NOMO-1 treated with dmso at 0.1 percent for 144 hours (cell line): ENCODE results near the gene USP7.

ENCODE experiments used
- DNase-seq: peaks from one replicate; lab custom pipeline; 2025; ENCODE audit not compliant: unreplicated experiment; lab: John Stamatoyannopoulos, UW

USP7 gene

DNA sequence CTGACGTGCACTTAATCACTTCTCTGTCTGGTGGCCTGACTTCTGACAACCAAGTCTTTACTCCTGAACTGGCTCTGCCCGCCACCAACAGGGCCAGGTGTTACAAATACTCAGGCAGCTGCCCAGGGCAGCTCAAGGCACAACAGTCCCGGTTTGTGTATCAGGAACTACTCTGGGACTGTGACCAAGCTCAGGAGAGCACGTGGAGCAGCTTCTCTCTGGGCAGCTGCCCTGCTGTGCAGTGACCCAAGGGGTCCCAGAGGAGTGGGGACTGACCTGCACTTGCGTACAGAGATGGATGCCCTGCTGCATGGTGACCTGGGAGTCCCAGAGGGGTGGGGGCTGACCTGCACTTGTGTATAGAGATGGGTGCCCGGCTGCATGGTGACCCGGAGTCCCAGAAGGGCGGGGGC is 59.7 kb downstream of the USP7 start:
- DNase-seq: no peak

GRCh38 chr16:8903004-8903403 is 60.7 kb downstream of the USP7 start:
- no peak for DNase-seq

- DNase-seq: no peak
These were observed 62.3 kb downstream of the USP7 start for GRCh38 chr16:8901320-8901861.

DNA sequence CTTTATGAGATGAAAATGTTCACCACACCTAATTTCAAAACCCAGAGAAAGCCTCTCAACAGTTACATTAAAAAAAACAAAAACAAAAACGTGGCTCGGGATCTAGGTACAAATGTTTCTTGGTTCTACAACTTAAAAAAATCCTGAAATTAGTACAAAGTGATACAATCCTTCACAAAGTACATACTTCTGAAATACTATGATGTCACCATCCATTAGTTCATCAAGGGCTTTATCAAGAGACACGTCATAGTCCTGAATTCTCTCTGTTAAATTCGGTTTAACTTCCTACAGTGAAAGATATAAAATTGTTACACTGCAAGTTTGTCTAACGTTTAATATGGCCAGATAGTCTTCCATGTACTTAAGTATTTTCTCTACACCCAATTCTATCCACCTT is 63.4 kb downstream of the USP7 start:
- no peak for DNase-seq

DNA sequence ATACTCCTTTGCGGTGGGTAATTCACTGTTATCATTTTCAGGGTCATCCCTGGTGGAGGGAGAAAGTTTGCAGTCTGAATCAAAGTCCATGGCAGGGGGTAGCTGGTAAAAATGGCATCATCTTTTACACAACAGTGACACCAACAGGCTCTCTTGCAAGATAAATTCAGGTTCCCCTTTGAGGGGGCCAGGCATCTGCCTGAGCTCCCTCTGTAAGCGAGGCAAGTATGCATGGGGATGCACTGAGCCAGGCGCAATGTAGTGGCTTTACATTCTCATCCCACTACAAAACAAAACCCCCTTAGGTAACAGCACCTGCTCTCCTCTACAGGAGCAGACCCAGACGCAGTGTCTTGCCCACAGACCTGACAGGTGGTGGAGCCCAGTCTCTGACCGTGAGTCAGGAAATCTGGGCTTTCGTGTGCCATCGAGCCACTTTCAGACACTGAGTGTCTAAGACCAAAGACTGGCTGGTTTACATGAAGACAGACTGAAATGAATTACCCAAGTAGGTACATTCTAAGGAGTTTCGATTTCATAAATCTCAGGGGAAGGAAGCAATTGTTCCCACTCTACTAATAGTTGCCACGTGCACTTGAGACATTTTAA is 63.9 kb downstream of the USP7 start:
- DNase-seq: no peak

DNA sequence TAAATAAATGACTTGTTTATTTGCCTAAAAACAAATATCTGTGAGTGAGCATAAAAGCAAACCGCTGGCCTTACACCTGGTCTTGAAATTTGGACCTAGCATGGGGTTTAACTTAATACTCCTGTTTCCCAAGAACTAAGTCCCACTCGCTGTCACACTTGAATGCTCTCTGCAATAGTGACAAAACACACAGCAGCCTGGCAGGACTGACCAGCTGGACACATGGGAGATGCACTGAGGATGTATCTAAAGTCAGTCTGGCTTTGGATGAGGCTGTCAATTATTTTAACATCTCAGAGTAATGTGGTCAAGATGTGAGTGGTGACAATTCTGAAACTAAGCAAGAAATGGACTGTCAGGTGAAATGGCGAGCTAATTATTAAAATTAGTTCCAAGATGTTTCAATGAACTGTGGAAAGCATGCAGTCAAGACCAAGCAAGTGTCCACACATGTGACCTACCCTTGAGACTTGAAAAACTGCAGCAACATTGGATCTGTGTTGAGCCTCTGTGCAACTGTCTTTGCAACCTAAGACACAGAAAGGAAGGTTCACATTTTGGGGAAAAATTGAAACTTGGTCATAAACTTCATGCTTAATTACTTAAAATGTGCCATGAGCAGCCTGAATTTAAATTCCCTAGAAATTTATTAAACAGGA is 64.9 kb downstream of the USP7 start:
- DNase-seq: no peak

GRCh38 chr16:8894736-8895334 is 68.9 kb downstream of the USP7 start:
- DNase-seq: no peak

GRCh38 chr16:8893976-8894690 is 69.6 kb downstream of the USP7 start:
- no peak for DNase-seq

DNA sequence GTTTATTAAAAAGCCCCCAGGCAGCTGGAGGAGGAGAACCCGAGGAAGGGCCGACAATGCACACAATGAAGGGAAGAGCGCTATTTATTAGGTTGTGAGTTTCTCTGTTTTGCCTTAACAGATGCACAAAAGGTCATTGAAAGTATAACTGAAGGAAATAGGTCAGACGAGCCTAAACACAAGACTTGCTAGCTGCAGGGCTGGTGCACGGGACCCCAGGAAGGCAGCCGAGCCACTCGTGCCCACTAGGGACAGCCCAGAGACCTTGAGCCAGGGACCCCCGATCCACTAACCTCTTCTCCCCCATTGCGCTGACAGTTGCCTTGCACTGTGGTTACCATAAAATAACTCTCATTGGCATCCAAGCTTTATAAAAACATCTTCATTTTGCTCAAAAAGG is 70.3 kb downstream of the USP7 start:
- no peak for DNase-seq

DNA sequence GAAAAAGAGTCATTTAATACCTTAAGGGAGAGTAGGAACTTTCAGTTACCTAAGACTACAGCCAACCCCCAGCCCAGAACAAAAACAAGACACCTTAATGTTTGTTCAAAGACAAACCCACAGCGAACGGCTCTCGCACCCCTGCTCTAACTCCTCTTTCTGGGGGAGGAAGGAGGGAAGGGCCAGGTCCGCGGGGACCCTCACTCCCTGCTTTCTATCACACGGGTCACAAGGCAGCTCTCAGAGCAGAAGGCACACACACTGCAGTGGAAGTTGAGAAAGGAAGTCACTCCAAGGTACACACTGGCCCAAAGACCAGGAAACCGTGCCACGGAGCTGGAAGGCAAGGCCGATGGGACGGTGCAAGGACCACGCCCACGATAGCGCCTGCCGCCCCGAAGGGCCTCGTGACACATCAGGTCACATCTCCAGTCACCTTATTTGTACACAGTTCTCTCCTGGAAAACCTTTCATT is 71.6 kb downstream of the USP7 start:
- no peak for DNase-seq

- no peak for DNase-seq
These were observed 73.2 kb downstream of the USP7 start for GRCh38 chr16:8890549-8890921.

- DNase-seq: no peak
These were observed 73.7 kb downstream of the USP7 start for GRCh38 chr16:8889893-8890548.

GRCh38 chr16:8888951-8889892 is 74.5 kb downstream of the USP7 start:
- DNase-seq: no peak

DNA sequence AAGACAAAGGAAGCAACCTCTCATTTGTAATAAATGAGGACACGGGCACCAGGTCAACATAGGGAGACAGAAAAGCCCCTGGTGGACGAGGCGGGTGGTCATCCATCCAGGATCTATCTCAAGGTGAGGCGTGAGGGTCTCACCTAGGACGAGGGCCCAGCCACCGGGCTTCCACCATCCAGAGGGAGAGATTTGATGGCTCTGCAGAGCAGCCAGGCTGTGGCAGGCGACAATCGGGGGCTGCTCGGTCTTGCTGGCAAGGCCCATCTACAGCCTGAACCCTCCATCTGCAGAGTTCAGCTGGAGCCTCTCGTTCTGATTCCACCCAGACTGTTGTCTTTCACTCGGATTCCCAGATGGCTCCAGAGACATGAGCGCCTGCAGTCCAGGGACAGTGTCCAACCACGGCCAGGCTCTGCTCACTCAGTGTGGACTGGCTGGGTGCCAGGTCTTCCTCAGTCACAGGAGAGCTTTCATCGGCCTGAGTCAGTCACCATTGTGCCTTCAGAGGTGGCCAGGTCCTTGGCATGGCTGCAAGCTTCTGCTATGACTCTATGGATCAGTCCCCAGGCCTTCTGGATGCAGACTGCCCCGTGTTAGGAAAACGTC is 75.7 kb downstream of the USP7 start:
- DNase-seq: no peak

- DNase-seq: no peak
These were observed 76.3 kb downstream of the USP7 start for GRCh38 chr16:8887431-8887765.

GRCh38 chr16:8886593-8887430 is 76.9 kb downstream of the USP7 start:
- DNase-seq: no peak

GRCh38 chr16:8885674-8886592 is 77.8 kb downstream of the USP7 start:
- DNase-seq: no peak
